ENCODE measurements around the gene PAQR3. TPM values are rescaled to one million over a fixed set of nuclear protein-coding genes. Genes with fewer than 3 reads are reported as not detected.

PAQR3 gene
- total and polyA plus RNA-seq, 2 experiments from 2014 or later: 15.9 to 36.3 TPM

DNA sequence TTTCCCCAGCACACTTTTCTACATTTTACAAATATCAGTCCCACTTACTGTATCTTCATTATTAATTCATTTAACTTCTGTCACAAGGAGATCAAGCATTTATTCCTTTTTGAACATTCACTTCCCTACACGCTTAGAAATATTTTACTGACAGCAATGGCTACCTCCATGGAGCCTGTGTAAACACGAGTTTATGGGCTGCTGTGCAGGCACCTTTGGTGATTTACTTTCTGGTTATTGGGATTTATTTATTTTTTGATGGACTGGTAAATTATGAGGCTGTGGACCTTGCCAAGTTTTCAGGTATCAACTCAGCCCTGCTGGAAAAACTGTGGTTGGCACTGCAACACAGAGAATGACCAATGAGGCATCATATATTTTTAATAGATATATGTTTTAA lies 45.4 kb upstream of the PAQR3 start:
- H3F3A ChIP-seq (replicated peaks; ENCODE audit: low read depth): no peaks in the 10 kb centered on the region
- H3K27me3 ChIP-seq (ENCODE audit: insufficient read depth): no peaks in the 10 kb centered on the region
- H3K79me2 ChIP-seq (replicated peaks; ENCODE audit: insufficient read depth): no peaks in the 10 kb centered on the region
- no peak overlapping the region for H3K4me2 ChIP-seq
- H3K36me3 Mint-ChIP-seq (ENCODE audit: low read depth): peaks cover 5% of the 10 kb centered on the region; the same call in 2 of the 3 replicates
- H3K27ac Mint-ChIP-seq: no peak overlapping the region
- no peaks in the 10 kb centered on the region for H3K4me1 Mint-ChIP-seq
- no peak overlapping the region for H3K4me3 ChIP-seq
- no peaks in the 10 kb centered on the region for H3K27me3 Mint-ChIP-seq (ENCODE audit: insufficient read depth, low read depth, poor library complexity)
- H3K4me3 Mint-ChIP-seq: no peak overlapping the region
- no peaks in the 10 kb centered on the region for H4K20me1 ChIP-seq (replicated peaks; ENCODE audit: insufficient read depth)
- no peak for TF ChIP-seq NANOG (IDR thresholded peaks at IDR 0.05; ENCODE audit: borderline replicate concordance)
- TF ChIP-seq, protein P1, sequence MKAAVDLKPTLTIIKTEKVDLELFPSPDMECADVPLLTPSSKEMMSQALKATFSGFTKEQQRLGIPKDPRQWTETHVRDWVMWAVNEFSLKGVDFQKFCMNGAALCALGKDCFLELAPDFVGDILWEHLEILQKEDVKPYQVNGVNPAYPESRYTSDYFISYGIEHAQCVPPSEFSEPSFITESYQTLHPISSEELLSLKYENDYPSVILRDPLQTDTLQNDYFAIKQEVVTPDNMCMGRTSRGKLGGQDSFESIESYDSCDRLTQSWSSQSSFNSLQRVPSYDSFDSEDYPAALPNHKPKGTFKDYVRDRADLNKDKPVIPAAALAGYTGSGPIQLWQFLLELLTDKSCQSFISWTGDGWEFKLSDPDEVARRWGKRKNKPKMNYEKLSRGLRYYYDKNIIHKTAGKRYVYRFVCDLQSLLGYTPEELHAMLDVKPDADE (IDR thresholded peaks at IDR 0.05): no peak
- TF ChIP-seq, protein P2, sequence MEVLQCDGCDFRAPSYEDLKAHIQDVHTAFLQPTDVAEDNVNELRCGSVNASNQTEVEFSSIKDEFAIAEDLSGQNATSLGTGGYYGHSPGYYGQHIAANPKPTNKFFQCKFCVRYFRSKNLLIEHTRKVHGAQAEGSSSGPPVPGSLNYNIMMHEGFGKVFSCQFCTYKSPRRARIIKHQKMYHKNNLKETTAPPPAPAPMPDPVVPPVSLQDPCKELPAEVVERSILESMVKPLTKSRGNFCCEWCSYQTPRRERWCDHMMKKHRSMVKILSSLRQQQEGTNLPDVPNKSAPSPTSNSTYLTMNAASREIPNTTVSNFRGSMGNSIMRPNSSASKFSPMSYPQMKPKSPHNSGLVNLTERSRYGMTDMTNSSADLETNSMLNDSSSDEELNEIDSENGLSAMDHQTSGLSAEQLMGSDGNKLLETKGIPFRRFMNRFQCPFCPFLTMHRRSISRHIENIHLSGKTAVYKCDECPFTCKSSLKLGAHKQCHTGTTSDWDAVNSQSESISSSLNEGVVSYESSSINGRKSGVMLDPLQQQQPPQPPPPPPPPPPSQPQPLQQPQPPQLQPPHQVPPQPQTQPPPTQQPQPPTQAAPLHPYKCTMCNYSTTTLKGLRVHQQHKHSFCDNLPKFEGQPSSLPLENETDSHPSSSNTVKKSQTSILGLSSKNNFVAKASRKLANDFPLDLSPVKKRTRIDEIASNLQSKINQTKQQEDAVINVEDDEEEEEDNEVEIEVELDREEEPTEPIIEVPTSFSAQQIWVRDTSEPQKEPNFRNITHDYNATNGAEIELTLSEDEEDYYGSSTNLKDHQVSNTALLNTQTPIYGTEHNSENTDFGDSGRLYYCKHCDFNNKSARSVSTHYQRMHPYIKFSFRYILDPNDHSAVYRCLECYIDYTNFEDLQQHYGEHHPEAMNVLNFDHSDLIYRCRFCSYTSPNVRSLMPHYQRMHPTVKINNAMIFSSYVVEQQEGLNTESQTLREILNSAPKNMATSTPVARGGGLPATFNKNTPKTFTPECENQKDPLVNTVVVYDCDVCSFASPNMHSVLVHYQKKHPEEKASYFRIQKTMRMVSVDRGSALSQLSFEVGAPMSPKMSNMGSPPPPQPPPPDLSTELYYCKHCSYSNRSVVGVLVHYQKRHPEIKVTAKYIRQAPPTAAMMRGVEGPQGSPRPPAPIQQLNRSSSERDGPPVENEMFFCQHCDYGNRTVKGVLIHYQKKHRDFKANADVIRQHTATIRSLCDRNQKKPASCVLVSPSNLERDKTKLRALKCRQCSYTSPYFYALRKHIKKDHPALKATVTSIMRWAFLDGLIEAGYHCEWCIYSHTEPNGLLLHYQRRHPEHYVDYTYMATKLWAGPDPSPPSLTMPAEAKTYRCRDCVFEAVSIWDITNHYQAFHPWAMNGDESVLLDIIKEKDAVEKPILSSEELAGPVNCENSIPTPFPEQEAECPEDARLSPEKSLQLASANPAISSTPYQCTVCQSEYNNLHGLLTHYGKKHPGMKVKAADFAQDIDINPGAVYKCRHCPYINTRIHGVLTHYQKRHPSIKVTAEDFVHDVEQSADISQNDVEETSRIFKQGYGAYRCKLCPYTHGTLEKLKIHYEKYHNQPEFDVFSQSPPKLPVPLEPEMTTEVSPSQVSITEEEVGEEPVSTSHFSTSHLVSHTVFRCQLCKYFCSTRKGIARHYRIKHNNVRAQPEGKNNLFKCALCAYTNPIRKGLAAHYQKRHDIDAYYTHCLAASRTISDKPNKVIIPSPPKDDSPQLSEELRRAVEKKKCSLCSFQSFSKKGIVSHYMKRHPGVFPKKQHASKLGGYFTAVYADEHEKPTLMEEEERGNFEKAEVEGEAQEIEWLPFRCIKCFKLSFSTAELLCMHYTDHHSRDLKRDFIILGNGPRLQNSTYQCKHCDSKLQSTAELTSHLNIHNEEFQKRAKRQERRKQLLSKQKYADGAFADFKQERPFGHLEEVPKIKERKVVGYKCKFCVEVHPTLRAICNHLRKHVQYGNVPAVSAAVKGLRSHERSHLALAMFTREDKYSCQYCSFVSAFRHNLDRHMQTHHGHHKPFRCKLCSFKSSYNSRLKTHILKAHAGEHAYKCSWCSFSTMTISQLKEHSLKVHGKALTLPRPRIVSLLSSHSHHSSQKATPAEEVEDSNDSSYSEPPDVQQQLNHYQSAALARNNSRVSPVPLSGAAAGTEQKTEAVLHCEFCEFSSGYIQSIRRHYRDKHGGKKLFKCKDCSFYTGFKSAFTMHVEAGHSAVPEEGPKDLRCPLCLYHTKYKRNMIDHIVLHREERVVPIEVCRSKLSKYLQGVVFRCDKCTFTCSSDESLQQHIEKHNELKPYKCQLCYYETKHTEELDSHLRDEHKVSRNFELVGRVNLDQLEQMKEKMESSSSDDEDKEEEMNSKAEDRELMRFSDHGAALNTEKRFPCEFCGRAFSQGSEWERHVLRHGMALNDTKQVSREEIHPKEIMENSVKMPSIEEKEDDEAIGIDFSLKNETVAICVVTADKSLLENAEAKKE (CRISPR knock-in tag; IDR thresholded peaks at IDR 0.05): no peak
- TF ChIP-seq ZNF331 (CRISPR knock-in tag; IDR thresholded peaks at IDR 0.05; ENCODE audit: low read depth): no peak
- ATAC-seq (no peak), DNase-seq (ENCODE audit: low spot score) (no peak)
- H2AFZ ChIP-seq: no peak overlapping the region
- H3K36me3 ChIP-seq (ENCODE audit: insufficient read depth): no peaks in the 10 kb centered on the region
- no peak overlapping the region for H3K27ac ChIP-seq (ENCODE audit: low read depth)
- H3K9me2 ChIP-seq (ENCODE audit: insufficient read depth): no peaks in the 10 kb centered on the region; the same call in 1 of the 2 replicates
- no peaks in the 10 kb centered on the region for H3K4me1 ChIP-seq (ENCODE audit: insufficient read depth)
- H3K9me3 Mint-ChIP-seq: peaks cover 21% of the 10 kb centered on the region

DNA sequence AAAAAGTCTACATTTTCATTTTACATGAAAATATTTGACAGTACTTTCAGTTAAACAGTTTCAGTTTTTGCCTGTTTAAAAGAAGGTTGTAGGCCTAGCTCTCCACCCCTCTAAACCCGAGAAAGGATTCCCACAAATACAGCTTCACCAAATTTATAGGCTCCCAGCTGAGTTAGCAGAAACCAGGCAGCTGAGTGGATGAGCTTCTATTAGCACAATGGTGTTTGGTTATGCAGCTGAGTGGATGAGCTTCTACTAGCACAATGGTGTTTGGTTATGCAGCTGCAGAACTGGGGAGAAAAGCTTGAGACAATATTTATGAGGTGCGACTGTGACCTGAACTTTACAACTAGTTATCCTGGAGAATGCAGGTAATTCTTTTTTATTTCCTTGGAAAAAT lies 36.6 kb upstream of the PAQR3 start:
- TF ChIP-seq EZH2 (IDR thresholded peaks at IDR 0.05; ENCODE audit: low read depth, unreplicated experiment): no peak
- TF ChIP-seq POLR2AphosphoS5 (IDR thresholded peaks at IDR 0.05; ENCODE audit: low read depth): no peak
- TF ChIP-seq JUNB (IDR thresholded peaks at IDR 0.05; ENCODE audit: unreplicated experiment): no peak
- no peak for TF ChIP-seq ZNF114 (CRISPR knock-in tag; IDR thresholded peaks at IDR 0.05)
- TF ChIP-seq STAT1 (IDR thresholded peaks at IDR 0.05; ENCODE audit: unreplicated experiment): no peak
- TF ChIP-seq NANOG (IDR thresholded peaks at IDR 0.05; ENCODE audit: borderline replicate concordance): no peak
- H3K4me3 Mint-ChIP-seq: no peak overlapping the region
- no peaks in the 10 kb centered on the region for H3F3A ChIP-seq (replicated peaks; ENCODE audit: low read depth)
- no peak overlapping the region for H3K4me2 ChIP-seq
- no peak for DNase-seq (ENCODE audit: low spot score)
- no peaks in the 10 kb centered on the region for H4K20me1 ChIP-seq (replicated peaks; ENCODE audit: insufficient read depth)
- no peak overlapping the region for H3K4me3 ChIP-seq
- H3K27me3 Mint-ChIP-seq (ENCODE audit: insufficient read depth, low read depth, poor library complexity): no peaks in the 10 kb centered on the region
- no peaks in the 10 kb centered on the region for H3K27me3 ChIP-seq (ENCODE audit: insufficient read depth)
- no peak overlapping the region for H3K27ac ChIP-seq (ENCODE audit: low read depth)
- H3K27ac Mint-ChIP-seq: no peak overlapping the region
- H3K9me2 ChIP-seq (ENCODE audit: insufficient read depth): no peaks in the 10 kb centered on the region; the same call in 1 of the 2 replicates
- H3K9me3 Mint-ChIP-seq: peaks cover 3% of the 10 kb centered on the region; the same call in 2 of the 3 replicates
- ATAC-seq: no peak
- H2AFZ ChIP-seq: no peak overlapping the region
- no peaks in the 10 kb centered on the region for H3K79me2 ChIP-seq (replicated peaks; ENCODE audit: insufficient read depth)
- no peaks in the 10 kb centered on the region for H3K4me1 ChIP-seq (ENCODE audit: insufficient read depth)
- no peaks in the 10 kb centered on the region for H3K4me1 Mint-ChIP-seq
- no peaks in the 10 kb centered on the region for H3K36me3 ChIP-seq (ENCODE audit: insufficient read depth)
- no peaks in the 10 kb centered on the region for H3K36me3 Mint-ChIP-seq (ENCODE audit: low read depth)

All from GM23338 (cell line).